ENCODE measurements around the gene SLC1A7. TPM values are rescaled to one million over a fixed set of nuclear protein-coding genes. Genes with fewer than 3 reads are reported as not detected.

The SLC1A7 gene
- total RNA-seq, 1 experiment from 2014 or later, result not detected

- RAD21 ChIA-PET (ENCODE audit: low non-redundant PET in 1 of 2, low total read pairs in 2 of 2, uncharacterized antibody in 2 of 2, unreplicated experiment in 2 of 2), result no interaction called here
- Histone ChIP-seq H4K20me1 (ENCODE audit: insufficient read depth) (no peaks in the 10 kb centered on the region), H2AFZ (ENCODE audit: low read depth, low read length, poor library complexity, severe bottlenecking) (no peak overlapping the region), H3K4me3 (replicated peaks in 1 of 2; ENCODE audit: low read depth in 1 of 2, low read length in 2 of 2) (no peak overlapping the region), H3K9me3 (ENCODE audit: control insufficient read depth in 1 of 2, insufficient read depth in 1 of 2, low read depth in 1 of 2, low read length in 2 of 2) (no peaks in the 10 kb centered on the region), H3K27ac (ENCODE audit: low read depth, low read length) (no peak overlapping the region), H3K36me3 (ENCODE audit: control insufficient read depth in 1 of 2, insufficient read depth in 2 of 2, low read length in 2 of 2) (no peaks in the 10 kb centered on the region), H3K9ac (ENCODE audit: low read length) (no peak overlapping the region), H3K79me2 (ENCODE audit: insufficient read depth, low read length) (no peaks in the 10 kb centered on the region), H3K4me1 (ENCODE audit: control insufficient read depth in 1 of 2, insufficient read depth in 2 of 2, low read length in 2 of 2) (peaks cover 0 to 4% of the 10 kb centered on the region in 2 experiments; a peak in 1 of 4 replicates), H3K4me2 (ENCODE audit: low read length) (no peak overlapping the region), H3K9me2 (ENCODE audit: insufficient read depth) (no peaks in the 10 kb centered on the region), H3K27me3 (ENCODE audit: insufficient read depth, low read length) (no peaks in the 10 kb centered on the region)
- no peak for DNase-seq (ENCODE audit: low read depth, low spot score)
- intact Hi-C loops (cut with micrococcal nuclease), result loop anchor here (10.0 kb wide), 1 partner anchor 174 kb away; no protein-coding TSS in a partner anchor
- POLR2A ChIA-PET, result no interaction called here
- TF ChIP-seq CTCF (IDR thresholded peaks at IDR 0.05 in 2 of 3, conservative IDR thresholded peaks at IDR 0.05 in 1 of 3; ENCODE audit: borderline replicate concordance in 1 of 3, insufficient read depth in 1 of 3, low read depth in 2 of 3, low read length in 2 of 3), result no peak
- TF ChIP-seq RAD21 (IDR thresholded peaks at IDR 0.05; ENCODE audit: low read depth), result no peak
- TF ChIP-seq TCF7L2 (IDR thresholded peaks at IDR 0.05; ENCODE audit: borderline replicate concordance, extremely low read depth, insufficient read depth, insufficient read length), result no peak
- TF ChIP-seq ZNF274 (IDR thresholded peaks at IDR 0.05; ENCODE audit: low read depth, low read length), result no peak
- no peak for TF ChIP-seq EZH2 (IDR thresholded peaks at IDR 0.05)
- TF ChIP-seq SP1 (IDR thresholded peaks at IDR 0.05; ENCODE audit: low read depth), result no peak
- no peak for TF ChIP-seq YY1 (IDR thresholded peaks at IDR 0.05; ENCODE audit: extremely low read depth, insufficient replicate concordance, low read depth, low read length)
- TF ChIP-seq POLR2AphosphoS5 (IDR thresholded peaks at IDR 0.05; ENCODE audit: low read depth, low read length), result no peak
- TF ChIP-seq ATF3 (IDR thresholded peaks at IDR 0.05), result no peak
- TF ChIP-seq CEBPB (IDR thresholded peaks at IDR 0.05; ENCODE audit: low read depth), result no peak
- no peak for TF ChIP-seq CBX3 (IDR thresholded peaks at IDR 0.05; ENCODE audit: low read depth)
- TF ChIP-seq ZFX (IDR thresholded peaks at IDR 0.05), result no peak
- no peak for TF ChIP-seq EZH2phosphoT487 (IDR thresholded peaks at IDR 0.05; ENCODE audit: borderline replicate concordance)
- no peak for TF ChIP-seq ZBTB33 (IDR thresholded peaks at IDR 0.05; ENCODE audit: extremely low read depth, insufficient replicate concordance, low read length)
- no peak for TF ChIP-seq SRF (IDR thresholded peaks at IDR 0.05; ENCODE audit: low read depth)
- TF ChIP-seq JUND (IDR thresholded peaks at IDR 0.05), result no peak
- TF ChIP-seq REST (IDR thresholded peaks at IDR 0.05; ENCODE audit: low read depth), result no peak
- no peak for TF ChIP-seq POLR2A (IDR thresholded peaks at IDR 0.05; ENCODE audit: borderline replicate concordance, extremely low read depth, insufficient read depth, insufficient read length)
- no peak for TF ChIP-seq ELF1 (IDR thresholded peaks at IDR 0.05; ENCODE audit: borderline replicate concordance, low read depth)
- no TSS peak for BruUV-seq (replicated peaks)
- CTCF ChIA-PET, result no interaction called here
- ATAC-seq, result no peak
Measured at GRCh38 chr1:53189061-53189460, 46.6 kb upstream of the SLC1A7 start.

All from HCT116 (cell line).